ENCODE results near the gene RRAGC. TPM values are rescaled to one million over a fixed set of nuclear protein-coding genes. Genes with fewer than 3 reads are reported as not detected.

The RRAGC gene
- polyA plus RNA-seq, 3 donors: 6.6 to 10.4 (median 8.0) TPM

GRCh38 chr1:38791892-38792291 is 67.7 kb downstream of the RRAGC start:
- H3K4me3 Mint-ChIP-seq: no peak overlapping the region

DNA sequence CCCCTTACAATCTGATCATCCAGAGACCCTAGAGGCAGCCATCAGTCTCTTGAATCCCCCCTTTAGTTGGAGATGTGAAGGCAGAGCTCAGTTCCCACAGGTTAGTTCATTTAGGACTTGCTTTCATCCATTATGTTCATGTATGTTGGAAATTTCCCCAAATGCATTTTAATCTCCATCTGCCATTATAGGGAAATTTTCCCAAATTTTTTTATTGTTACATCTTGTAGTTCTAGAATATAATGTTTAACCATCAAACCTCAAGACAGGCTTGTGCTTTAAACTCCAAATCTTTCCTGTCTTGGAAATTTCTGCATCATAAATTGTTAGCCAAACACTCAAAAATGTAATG is 68.4 kb downstream of the RRAGC start:
- H3K4me3 Mint-ChIP-seq: no peak overlapping the region
- TF ChIP-seq, protein P1, sequence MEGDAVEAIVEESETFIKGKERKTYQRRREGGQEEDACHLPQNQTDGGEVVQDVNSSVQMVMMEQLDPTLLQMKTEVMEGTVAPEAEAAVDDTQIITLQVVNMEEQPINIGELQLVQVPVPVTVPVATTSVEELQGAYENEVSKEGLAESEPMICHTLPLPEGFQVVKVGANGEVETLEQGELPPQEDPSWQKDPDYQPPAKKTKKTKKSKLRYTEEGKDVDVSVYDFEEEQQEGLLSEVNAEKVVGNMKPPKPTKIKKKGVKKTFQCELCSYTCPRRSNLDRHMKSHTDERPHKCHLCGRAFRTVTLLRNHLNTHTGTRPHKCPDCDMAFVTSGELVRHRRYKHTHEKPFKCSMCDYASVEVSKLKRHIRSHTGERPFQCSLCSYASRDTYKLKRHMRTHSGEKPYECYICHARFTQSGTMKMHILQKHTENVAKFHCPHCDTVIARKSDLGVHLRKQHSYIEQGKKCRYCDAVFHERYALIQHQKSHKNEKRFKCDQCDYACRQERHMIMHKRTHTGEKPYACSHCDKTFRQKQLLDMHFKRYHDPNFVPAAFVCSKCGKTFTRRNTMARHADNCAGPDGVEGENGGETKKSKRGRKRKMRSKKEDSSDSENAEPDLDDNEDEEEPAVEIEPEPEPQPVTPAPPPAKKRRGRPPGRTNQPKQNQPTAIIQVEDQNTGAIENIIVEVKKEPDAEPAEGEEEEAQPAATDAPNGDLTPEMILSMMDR (IDR thresholded peaks at IDR 0.05): no peak
- no peak overlapping the region for H3K27ac Mint-ChIP-seq
- peaks cover 18 to 33% (median 23%) of the 10 kb centered on the region in 3 donors for H3K27me3 Mint-ChIP-seq (ENCODE audit: low read depth in 3 of 3)
- H4K20me1 ChIP-seq (ENCODE audit: insufficient read depth, low read length): no peaks in the 10 kb centered on the region
- peaks cover 0 to 25% (median 13%) of the 10 kb centered on the region in 7 donors for H3K9me3 Mint-ChIP-seq
- no peaks in the 10 kb centered on the region for H3K79me2 ChIP-seq (ENCODE audit: insufficient read depth, low read length)
- no peak overlapping the region for H3K27ac ChIP-seq (ENCODE audit: low read depth in 1 of 2, low read length in 2 of 2)
- no peak overlapping the region for H3K4me2 ChIP-seq (replicated peaks; ENCODE audit: extremely low read depth, low read length, poor library complexity, severe bottlenecking)
- peaks cover 6% of the 10 kb centered on the region for H3K4me1 Mint-ChIP-seq
- peaks cover 10 to 15% of the 10 kb centered on the region in 2 donors for H3K27me3 ChIP-seq (ENCODE audit: control insufficient read depth in 2 of 2, insufficient read depth in 2 of 2, low read length in 2 of 2)
- intact Hi-C loops (cut with micrococcal nuclease): no loop called here
- peaks cover 12 to 17% of the 10 kb centered on the region in 2 donors for H3K9me3 ChIP-seq (replicated peaks in 1 of 2; ENCODE audit: control insufficient read depth in 1 of 2, insufficient read depth in 1 of 2, low read length in 2 of 2)
- H3K4me3 ChIP-seq (replicated peaks in 1 of 3; ENCODE audit: low read depth in 2 of 3, low read length in 3 of 3): no peak overlapping the region
- no peaks in the 10 kb centered on the region for H3K36me3 ChIP-seq (replicated peaks in 1 of 2; ENCODE audit: control insufficient read depth in 1 of 2, insufficient read depth in 2 of 2, low read length in 2 of 2)
- H2AFZ ChIP-seq (ENCODE audit: insufficient read depth, low read depth, low read length, poor library complexity, severe bottlenecking): no peak overlapping the region
- no peaks in the 10 kb centered on the region for H3K4me1 ChIP-seq (ENCODE audit: control insufficient read depth in 1 of 2, insufficient read depth in 2 of 2, low read length in 2 of 2)
- DNase-seq: no peak
- H3K36me3 Mint-ChIP-seq: no peaks in the 10 kb centered on the region
- no peak overlapping the region for H3K9ac ChIP-seq (ENCODE audit: insufficient read depth, low read length, poor library complexity, severe bottlenecking)

More at GRCh38 chr1:38791892-38792291, 67.7 kb downstream of the RRAGC start:
- no peak overlapping the region for H3K4me2 ChIP-seq (replicated peaks; ENCODE audit: extremely low read depth, low read length, poor library complexity, severe bottlenecking)
- H3K9me3 ChIP-seq (replicated peaks in 1 of 2; ENCODE audit: control insufficient read depth in 1 of 2, insufficient read depth in 1 of 2, low read length in 2 of 2): peaks cover 12 to 17% of the 10 kb centered on the region in 2 donors
- no peak overlapping the region for H2AFZ ChIP-seq (ENCODE audit: insufficient read depth, low read depth, low read length, poor library complexity, severe bottlenecking)
- H4K20me1 ChIP-seq (ENCODE audit: insufficient read depth, low read length): no peaks in the 10 kb centered on the region
- no peak overlapping the region for H3K27ac ChIP-seq (ENCODE audit: low read depth in 1 of 2, low read length in 2 of 2)
- no peak for DNase-seq
- Mint-ChIP-seq H3K27me3 (ENCODE audit: low read depth in 3 of 3) (peaks cover 16 to 33% (median 24%) of the 10 kb centered on the region in 3 donors), H3K27ac (no peak overlapping the region), H3K4me1 (peaks cover 6% of the 10 kb centered on the region), H3K36me3 (no peaks in the 10 kb centered on the region), H3K9me3 (peaks cover 0 to 25% (median 15%) of the 10 kb centered on the region in 7 donors)
- TF ChIP-seq, protein P1 (IDR thresholded peaks at IDR 0.05): no peak
- no peaks in the 10 kb centered on the region for H3K79me2 ChIP-seq (ENCODE audit: insufficient read depth, low read length)
- no peak overlapping the region for H3K4me3 ChIP-seq (replicated peaks in 1 of 3; ENCODE audit: low read depth in 2 of 3, low read length in 3 of 3)
- 83% methylated on average over 1 of the region's 1 CpG for WGBS (ENCODE audit: insufficient coverage)
- H3K9ac ChIP-seq (ENCODE audit: insufficient read depth, low read length, poor library complexity, severe bottlenecking): no peak overlapping the region
- H3K36me3 ChIP-seq (replicated peaks in 1 of 2; ENCODE audit: control insufficient read depth in 1 of 2, insufficient read depth in 2 of 2, low read length in 2 of 2): no peaks in the 10 kb centered on the region
- no peaks in the 10 kb centered on the region for H3K4me1 ChIP-seq (ENCODE audit: control insufficient read depth in 1 of 2, insufficient read depth in 2 of 2, low read length in 2 of 2)
- peaks cover 10 to 15% of the 10 kb centered on the region in 2 donors for H3K27me3 ChIP-seq (ENCODE audit: control insufficient read depth in 2 of 2, insufficient read depth in 2 of 2, low read length in 2 of 2)
- intact Hi-C loops (cut with micrococcal nuclease): no loop called here
